SH-SY5Y (cell line): ENCODE results near the gene DOK7.

Source experiments
- GATA2 ChIP-seq: IDR thresholded peaks from 2 replicates; pipeline ENCODE4 v1.6.1; 2011; ENCODE audit warnings: mild to moderate bottlenecking, low read depth, low read length
- GATA3 ChIP-seq: IDR thresholded peaks from 2 replicates; pipeline ENCODE4 v1.6.1; 2011; ENCODE audit warnings: low read depth, mild to moderate bottlenecking, low read length, moderate library complexity

- TF ChIP-seq GATA2: no peak
- TF ChIP-seq GATA3: no peak
Measured at GRCh38 chr4:3415471-3416141, 47.5 kb upstream of the DOK7 start.
